ENCODE measurements around the gene TRIP6.

TRIP6 gene

DNA sequence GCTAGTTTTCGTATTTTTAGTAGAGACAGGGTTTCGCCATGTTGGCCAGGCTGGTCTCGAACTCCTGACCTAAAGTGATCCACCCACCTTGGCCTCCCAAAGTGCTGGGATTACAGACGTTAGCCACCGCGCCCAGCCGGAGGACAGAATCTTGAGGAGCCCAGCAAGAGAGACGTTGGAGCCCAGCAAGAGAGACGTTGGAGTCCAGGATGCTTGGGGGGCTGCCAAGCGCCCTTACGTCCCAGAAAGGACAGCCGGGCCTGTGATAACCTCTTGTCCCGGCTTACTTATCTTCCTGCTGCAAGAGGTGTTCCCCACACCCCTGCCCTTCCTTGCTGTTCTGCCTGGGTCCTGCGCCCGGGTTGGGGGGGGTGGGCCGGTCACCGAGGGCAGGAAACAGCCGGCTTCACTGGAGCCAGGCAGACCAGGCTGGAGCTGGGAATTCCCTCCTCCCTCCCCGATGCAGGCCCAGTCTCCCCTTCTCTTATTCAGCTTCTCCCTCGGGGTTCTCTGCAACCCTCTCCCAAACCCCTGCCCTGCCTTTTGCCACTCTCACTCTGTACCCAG, 38.0 kb upstream of the TRIP6 start:
- H3K4me2 ChIP-seq (ENCODE audit: insufficient read depth, low read length) = no peak overlapping the region
- no peaks in the 10 kb centered on the region for H3K36me3 ChIP-seq (ENCODE audit: insufficient read depth, low read length)
- DNase-seq (no peak), ATAC-seq (ENCODE audit: insufficient read depth, low read depth) (no peak)
- H4K20me1 ChIP-seq (ENCODE audit: insufficient read depth, low read length) = no peaks in the 10 kb centered on the region
- H3K27me3 ChIP-seq (ENCODE audit: insufficient read depth, low read length, poor library complexity) = no peaks in the 10 kb centered on the region
- no peak overlapping the region for H3K9ac ChIP-seq (ENCODE audit: low read depth, low read length)
- no peak overlapping the region for H3K27ac ChIP-seq (ENCODE audit: low read length)
- H3K4me3 ChIP-seq (ENCODE audit: low read depth in 1 of 2, low read length in 2 of 2) = no peak overlapping the region
- no peaks in the 10 kb centered on the region for H3K4me1 ChIP-seq (ENCODE audit: insufficient read depth, low read length)
- TF ChIP-seq, protein P1, sequence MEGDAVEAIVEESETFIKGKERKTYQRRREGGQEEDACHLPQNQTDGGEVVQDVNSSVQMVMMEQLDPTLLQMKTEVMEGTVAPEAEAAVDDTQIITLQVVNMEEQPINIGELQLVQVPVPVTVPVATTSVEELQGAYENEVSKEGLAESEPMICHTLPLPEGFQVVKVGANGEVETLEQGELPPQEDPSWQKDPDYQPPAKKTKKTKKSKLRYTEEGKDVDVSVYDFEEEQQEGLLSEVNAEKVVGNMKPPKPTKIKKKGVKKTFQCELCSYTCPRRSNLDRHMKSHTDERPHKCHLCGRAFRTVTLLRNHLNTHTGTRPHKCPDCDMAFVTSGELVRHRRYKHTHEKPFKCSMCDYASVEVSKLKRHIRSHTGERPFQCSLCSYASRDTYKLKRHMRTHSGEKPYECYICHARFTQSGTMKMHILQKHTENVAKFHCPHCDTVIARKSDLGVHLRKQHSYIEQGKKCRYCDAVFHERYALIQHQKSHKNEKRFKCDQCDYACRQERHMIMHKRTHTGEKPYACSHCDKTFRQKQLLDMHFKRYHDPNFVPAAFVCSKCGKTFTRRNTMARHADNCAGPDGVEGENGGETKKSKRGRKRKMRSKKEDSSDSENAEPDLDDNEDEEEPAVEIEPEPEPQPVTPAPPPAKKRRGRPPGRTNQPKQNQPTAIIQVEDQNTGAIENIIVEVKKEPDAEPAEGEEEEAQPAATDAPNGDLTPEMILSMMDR (IDR thresholded peaks at IDR 0.05; ENCODE audit: borderline replicate concordance, extremely low read depth, low read length, poor library complexity, severe bottlenecking) = no peak
- TF ChIP-seq EZH2 (IDR thresholded peaks at IDR 0.05; ENCODE audit: borderline replicate concordance, low read depth, low read length, severe bottlenecking) = no peak
- H3K9me3 ChIP-seq (ENCODE audit: insufficient read depth, low read length, severe bottlenecking) = no peaks in the 10 kb centered on the region
- H2AFZ ChIP-seq (ENCODE audit: low read depth, low read length) = no peak overlapping the region
- H3K79me2 ChIP-seq (ENCODE audit: insufficient read depth, low read length) = no peaks in the 10 kb centered on the region

DNA sequence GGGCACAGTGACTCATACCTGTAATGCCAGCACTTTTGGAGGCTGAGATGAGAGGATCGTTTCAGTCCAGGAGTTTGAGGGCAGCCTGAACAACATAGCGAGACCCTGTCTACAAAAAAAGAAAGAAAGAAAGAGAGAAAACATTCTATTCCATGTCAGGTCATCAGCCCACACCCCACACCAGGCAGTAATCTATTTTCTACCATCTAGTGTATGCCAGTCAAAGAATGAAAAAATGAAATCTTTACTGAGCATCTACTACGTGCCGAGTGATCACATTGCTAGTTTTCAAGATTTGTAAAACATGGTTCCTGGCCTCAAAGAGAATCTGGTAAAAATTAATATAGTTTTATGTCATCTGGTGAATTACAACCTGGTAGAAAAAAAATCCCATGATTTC, 36.8 kb upstream of the TRIP6 start:
- H3K9me3 ChIP-seq (ENCODE audit: insufficient read depth, low read length, severe bottlenecking) = no peaks in the 10 kb centered on the region
- no peaks in the 10 kb centered on the region for H3K4me1 ChIP-seq (ENCODE audit: insufficient read depth, low read length)
- H2AFZ ChIP-seq (ENCODE audit: low read depth, low read length) = no peak overlapping the region
- ATAC-seq (ENCODE audit: insufficient read depth, low read depth) = no peak
- H3K79me2 ChIP-seq (ENCODE audit: insufficient read depth, low read length) = no peaks in the 10 kb centered on the region
- H3K27ac ChIP-seq (ENCODE audit: low read length) = no peak overlapping the region
- H4K20me1 ChIP-seq (ENCODE audit: insufficient read depth, low read length) = no peaks in the 10 kb centered on the region
- H3K4me3 ChIP-seq (ENCODE audit: low read depth in 1 of 2, low read length in 2 of 2) = no peak overlapping the region
- no peaks in the 10 kb centered on the region for H3K36me3 ChIP-seq (ENCODE audit: insufficient read depth, low read length)
- no peaks in the 10 kb centered on the region for H3K27me3 ChIP-seq (ENCODE audit: insufficient read depth, low read length, poor library complexity)
- no peak overlapping the region for H3K4me2 ChIP-seq (ENCODE audit: insufficient read depth, low read length)
- H3K9ac ChIP-seq (ENCODE audit: low read depth, low read length) = no peak overlapping the region
- no peak for DNase-seq
- TF ChIP-seq, protein P1 (IDR thresholded peaks at IDR 0.05; ENCODE audit: borderline replicate concordance, extremely low read depth, low read length, poor library complexity, severe bottlenecking) = no peak
- no peak for TF ChIP-seq EZH2 (IDR thresholded peaks at IDR 0.05; ENCODE audit: borderline replicate concordance, low read depth, low read length, severe bottlenecking)

DNA sequence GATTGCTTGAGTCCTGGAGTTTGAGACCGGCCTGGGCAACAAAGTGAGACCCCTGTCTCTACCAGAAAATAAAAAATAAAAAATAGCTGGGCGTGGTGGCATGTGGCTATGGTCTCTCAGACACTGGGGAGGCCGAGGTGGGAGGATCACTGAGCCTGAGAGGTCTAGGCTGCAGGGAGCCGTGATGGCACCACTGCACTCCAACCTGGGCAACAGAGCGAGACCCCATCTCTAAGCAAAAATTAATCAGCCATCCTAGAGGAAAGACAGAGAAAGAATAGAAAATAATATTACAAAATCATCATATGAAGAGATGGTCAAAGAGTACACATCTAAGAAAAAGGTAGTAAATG, 34.9 kb upstream of the TRIP6 start:
- Histone ChIP-seq H3K27ac (ENCODE audit: low read length) (no peak overlapping the region), H3K4me1 (ENCODE audit: insufficient read depth, low read length) (no peaks in the 10 kb centered on the region), H3K9me3 (ENCODE audit: insufficient read depth, low read length, severe bottlenecking) (no peaks in the 10 kb centered on the region), H3K27me3 (ENCODE audit: insufficient read depth, low read length, poor library complexity) (no peaks in the 10 kb centered on the region), H3K4me3 (ENCODE audit: low read depth in 1 of 2, low read length in 2 of 2) (no peak overlapping the region), H3K79me2 (ENCODE audit: insufficient read depth, low read length) (no peaks in the 10 kb centered on the region), H3K4me2 (ENCODE audit: insufficient read depth, low read length) (no peak overlapping the region), H4K20me1 (ENCODE audit: insufficient read depth, low read length) (no peaks in the 10 kb centered on the region), H2AFZ (ENCODE audit: low read depth, low read length) (no peak overlapping the region), H3K36me3 (ENCODE audit: insufficient read depth, low read length) (no peaks in the 10 kb centered on the region), H3K9ac (ENCODE audit: low read depth, low read length) (no peak overlapping the region)
- TF ChIP-seq EZH2 (IDR thresholded peaks at IDR 0.05; ENCODE audit: borderline replicate concordance, low read depth, low read length, severe bottlenecking) = no peak
- TF ChIP-seq, protein P1 (IDR thresholded peaks at IDR 0.05; ENCODE audit: borderline replicate concordance, extremely low read depth, low read length, poor library complexity, severe bottlenecking) = no peak
- no peak for DNase-seq
- no peak for ATAC-seq (ENCODE audit: insufficient read depth, low read depth)

Data from DND-41 (cell line).